Measurements from ENCODE around the gene ATP8A2. TPM values are rescaled to one million over a fixed set of nuclear protein-coding genes. Genes with fewer than 3 reads are reported as not detected.

Gene ATP8A2
- total RNA-seq, 1 experiment from 2014 or later = not detected

DNA sequence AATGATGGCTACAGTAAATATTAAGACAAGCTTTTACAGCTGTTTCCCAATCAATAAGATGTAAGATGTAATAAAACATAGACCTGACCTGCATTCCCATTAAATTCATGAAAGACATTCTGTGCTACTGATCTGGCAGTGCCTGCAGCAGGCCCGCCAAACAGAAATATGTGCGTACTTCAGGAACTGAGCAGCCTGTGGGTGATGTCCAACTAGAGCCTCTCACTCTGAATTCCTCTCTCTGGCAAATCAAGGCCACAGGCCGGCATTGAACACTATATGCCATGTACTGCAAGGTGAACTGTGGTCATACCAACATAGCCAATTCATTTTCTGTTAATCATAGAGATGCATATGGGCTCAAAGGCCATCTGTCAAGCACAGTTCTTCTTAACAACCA lies 662.2 kb downstream of the ATP8A2 start:
- BruUV-seq (replicated peaks) = no TSS peak

GRCh38 chr13:26036383-26036782 lies 664.6 kb downstream of the ATP8A2 start:
- no peaks in the 10 kb centered on the region for H3K9me2 ChIP-seq (ENCODE audit: insufficient read depth)
- peaks cover 60% of the 10 kb centered on the region for H3K27me3 ChIP-seq (ENCODE audit: insufficient read depth, low read depth)
- ChIA-PET CTCF (no interaction called here), POLR2A (ENCODE audit: unreplicated experiment) (no interaction called here)
- H3K4me3 ChIP-seq = no peak overlapping the region
- no peak overlapping the region for H2AFZ ChIP-seq
- H3F3A ChIP-seq (ENCODE audit: insufficient read depth, low read depth) = no peaks in the 10 kb centered on the region
- no peaks in the 10 kb centered on the region for H3K9me3 ChIP-seq (ENCODE audit: insufficient read depth, low read depth)
- TF ChIP-seq EZH2 (IDR thresholded peaks at IDR 0.05; ENCODE audit: low read depth) = no peak
- TF ChIP-seq CTCF (conservative IDR thresholded peaks at IDR 0.05) = no peak
- no peak overlapping the region for H3K4me2 ChIP-seq
- intact Hi-C loops (cut with micrococcal nuclease; ENCODE audit: unreplicated experiment) = no loop called here
- H3K4me1 ChIP-seq (replicated peaks; ENCODE audit: insufficient read depth) = no peaks in the 10 kb centered on the region
- no TSS peak for BruUV-seq (replicated peaks)
- no peaks in the 10 kb centered on the region for H4K20me1 ChIP-seq (ENCODE audit: insufficient read depth)
- no peak for DNase-seq
- H3K79me2 ChIP-seq (ENCODE audit: low read depth) = no peaks in the 10 kb centered on the region
- H3K27ac ChIP-seq = no peak overlapping the region
- H3K36me3 ChIP-seq (ENCODE audit: low read depth) = no peaks in the 10 kb centered on the region

More for the DNA sequence above, 662.2 kb downstream of the ATP8A2 start:
- Histone ChIP-seq H3K9me2 (ENCODE audit: insufficient read depth) (no peaks in the 10 kb centered on the region), H3K4me1 (replicated peaks; ENCODE audit: insufficient read depth) (no peaks in the 10 kb centered on the region), H3K27me3 (ENCODE audit: insufficient read depth, low read depth) (peaks cover 67% of the 10 kb centered on the region), H3K9me3 (ENCODE audit: insufficient read depth, low read depth) (no peaks in the 10 kb centered on the region), H3K4me3 (no peak overlapping the region), H3K27ac (no peak overlapping the region), H3K36me3 (ENCODE audit: low read depth) (no peaks in the 10 kb centered on the region), H2AFZ (no peak overlapping the region), H3K79me2 (ENCODE audit: low read depth) (no peaks in the 10 kb centered on the region), H4K20me1 (ENCODE audit: insufficient read depth) (no peaks in the 10 kb centered on the region), H3F3A (ENCODE audit: insufficient read depth, low read depth) (no peaks in the 10 kb centered on the region), H3K4me2 (no peak overlapping the region)
- no peak for DNase-seq
- ChIA-PET CTCF (no interaction called here), POLR2A (ENCODE audit: unreplicated experiment) (no interaction called here)
- no peak for TF ChIP-seq EZH2 (IDR thresholded peaks at IDR 0.05; ENCODE audit: low read depth)
- TF ChIP-seq CTCF (conservative IDR thresholded peaks at IDR 0.05) = no peak
- intact Hi-C loops (cut with micrococcal nuclease; ENCODE audit: unreplicated experiment) = no loop called here

DNA sequence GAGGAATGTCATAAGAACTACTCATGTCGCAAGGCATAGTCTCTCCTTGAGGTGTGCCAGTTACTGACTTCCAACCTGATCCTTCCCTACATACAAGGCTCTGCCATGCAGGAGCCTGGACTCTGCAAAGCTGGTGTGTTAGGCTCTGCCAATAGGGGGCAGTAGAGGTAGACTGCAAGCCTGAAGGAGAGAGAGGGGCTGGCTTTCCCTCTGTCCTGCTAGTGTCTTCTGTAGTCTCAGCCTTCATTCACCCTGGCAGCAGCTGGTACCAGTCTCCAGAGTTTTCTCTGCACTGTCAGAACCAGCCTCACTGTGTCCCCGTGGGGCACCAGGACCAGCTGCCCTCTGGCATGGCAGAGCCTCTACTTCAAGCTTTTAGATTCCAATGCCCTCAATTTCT lies 665.5 kb downstream of the ATP8A2 start:
- no peaks in the 10 kb centered on the region for H3K9me3 ChIP-seq (ENCODE audit: insufficient read depth, low read depth)
- no peak overlapping the region for H2AFZ ChIP-seq
- H3K79me2 ChIP-seq (ENCODE audit: low read depth) = no peaks in the 10 kb centered on the region
- intact Hi-C loops (cut with micrococcal nuclease; ENCODE audit: unreplicated experiment) = no loop called here
- H3K4me3 ChIP-seq = no peak overlapping the region
- H3K36me3 ChIP-seq (ENCODE audit: low read depth) = no peaks in the 10 kb centered on the region
- ChIA-PET CTCF (no interaction called here), POLR2A (ENCODE audit: unreplicated experiment) (no interaction called here)
- DNase-seq = no peak
- no peak overlapping the region for H3K27ac ChIP-seq
- no peaks in the 10 kb centered on the region for H3K9me2 ChIP-seq (ENCODE audit: insufficient read depth)
- H3K27me3 ChIP-seq (ENCODE audit: insufficient read depth, low read depth) = peaks cover 60% of the 10 kb centered on the region
- no peaks in the 10 kb centered on the region for H3K4me1 ChIP-seq (replicated peaks; ENCODE audit: insufficient read depth)
- H3F3A ChIP-seq (ENCODE audit: insufficient read depth, low read depth) = no peaks in the 10 kb centered on the region
- no peak overlapping the region for H3K4me2 ChIP-seq
- no peaks in the 10 kb centered on the region for H4K20me1 ChIP-seq (ENCODE audit: insufficient read depth)
- BruUV-seq (replicated peaks) = no TSS peak
- TF ChIP-seq CTCF (conservative IDR thresholded peaks at IDR 0.05) (peak; percentile 51), EZH2 (IDR thresholded peaks at IDR 0.05; ENCODE audit: low read depth) (no peak)
